ENCODE results near the gene CENATAC. TPM values are rescaled to one million over a fixed set of nuclear protein-coding genes. Genes with fewer than 3 reads are reported as not detected.
A peak's percentile ranks its signal among the peaks of the same experiment; 100 is the strongest.
"Not testable (repeated sequence)": the region's sequence is repeated elsewhere in the genome, so short reads cannot be mapped to it uniquely, and the experiment has no call there.

Gene CENATAC
- total RNA-seq, 1 experiment from 2014 or later = 18.0 TPM

GRCh38 chr11:119014209-119014924 is 16.4 kb downstream of the CENATAC start:
- peak; percentile 12 for DNase-seq
- Histone ChIP-seq H3K4me3 (ENCODE audit: insufficient read depth, low read depth, low read length) (no peak overlapping the region), H3K27me3 (ENCODE audit: control insufficient read depth, insufficient read depth, low read length) (no peaks in the 10 kb centered on the region), H3K36me3 (replicated peaks; ENCODE audit: control insufficient read depth, insufficient read depth, low read length) (peaks cover 46% of the 10 kb centered on the region)

- DNase-seq = peak; percentile 45
- Histone ChIP-seq H3K36me3 (replicated peaks; ENCODE audit: control insufficient read depth, insufficient read depth, low read length) (peaks cover 47% of the 10 kb centered on the region), H3K4me3 (ENCODE audit: insufficient read depth, low read depth, low read length) (no peak overlapping the region)
Observed at GRCh38 chr11:119015054-119015611, 17.2 kb downstream of the CENATAC start.

GRCh38 chr11:119016216-119017009 is 18.5 kb downstream of the CENATAC start:
- no peak overlapping the region for H3K4me3 ChIP-seq (ENCODE audit: insufficient read depth, low read depth, low read length)
- H3K36me3 ChIP-seq (replicated peaks; ENCODE audit: control insufficient read depth, insufficient read depth, low read length) = peaks cover 45% of the 10 kb centered on the region
- DNase-seq = peak; percentile 16
- H3K27me3 ChIP-seq (ENCODE audit: control insufficient read depth, insufficient read depth, low read length) = no peaks in the 10 kb centered on the region

More at GRCh38 chr11:119015054-119015611, 17.2 kb downstream of the CENATAC start:
- H3K27me3 ChIP-seq (ENCODE audit: control insufficient read depth, insufficient read depth, low read length) = no peaks in the 10 kb centered on the region

- H3K27me3 ChIP-seq (ENCODE audit: control insufficient read depth, insufficient read depth, low read length); DNase-seq: not testable (repeated sequence)
- peak overlapping the region; percentile 75 for H3K4me3 ChIP-seq (ENCODE audit: insufficient read depth, low read depth, low read length)
- H3K36me3 ChIP-seq (replicated peaks; ENCODE audit: control insufficient read depth, insufficient read depth, low read length) = peaks cover 41% of the 10 kb centered on the region
Observed at GRCh38 chr11:119017377-119017776, 19.4 kb downstream of the CENATAC start.

GRCh38 chr11:119018074-119018938 is 20.4 kb downstream of the CENATAC start, which contains the start of the genes RPS25 and TRAPPC4:
TSS of gene RPS25 (minus strand) at chr11:119018343. CDS start at chr11:119018284, 59 bp downstream.
TSS of gene TRAPPC4 (plus strand) at chr11:119018766. CDS start at chr11:119018796, 30 bp downstream.
- Histone ChIP-seq H3K36me3 (replicated peaks; ENCODE audit: control insufficient read depth, insufficient read depth, low read length) (peaks cover 41% of the 10 kb centered on the region), H3K27me3 (ENCODE audit: control insufficient read depth, insufficient read depth, low read length) (no peaks in the 10 kb centered on the region), H3K4me3 (ENCODE audit: insufficient read depth, low read depth, low read length) (peak within 1 kb of the TSS; percentile 75)
- peak; percentile 95 for DNase-seq

- no peaks in the 10 kb centered on the region for H3K27me3 ChIP-seq (ENCODE audit: control insufficient read depth, insufficient read depth, low read length)
- peaks cover 47% of the 10 kb centered on the region for H3K36me3 ChIP-seq (replicated peaks; ENCODE audit: control insufficient read depth, insufficient read depth, low read length)
- peak; percentile 15 for DNase-seq
- H3K4me3 ChIP-seq (ENCODE audit: insufficient read depth, low read depth, low read length) = no peak overlapping the region
Observed at GRCh38 chr11:119019996-119020395, 22.1 kb downstream of the CENATAC start.

GRCh38 chr11:119021631-119022030 is 23.7 kb downstream of the CENATAC start:
- no peak overlapping the region for H3K4me3 ChIP-seq (ENCODE audit: insufficient read depth, low read depth, low read length)
- no peaks in the 10 kb centered on the region for H3K27me3 ChIP-seq (ENCODE audit: control insufficient read depth, insufficient read depth, low read length)
- DNase-seq = no peak
- peaks cover 41% of the 10 kb centered on the region for H3K36me3 ChIP-seq (replicated peaks; ENCODE audit: control insufficient read depth, insufficient read depth, low read length)

- no peak for DNase-seq
- H3K27me3 ChIP-seq (ENCODE audit: control insufficient read depth, insufficient read depth, low read length) = no peaks in the 10 kb centered on the region
- H3K4me3 ChIP-seq (ENCODE audit: insufficient read depth, low read depth, low read length) = no peak overlapping the region
- peaks cover 56% of the 10 kb centered on the region for H3K36me3 ChIP-seq (replicated peaks; ENCODE audit: control insufficient read depth, insufficient read depth, low read length)
Observed at GRCh38 chr11:119023741-119024140, 25.8 kb downstream of the CENATAC start.

GRCh38 chr11:119024430-119025098 is 26.6 kb downstream of the CENATAC start:
- peak; percentile 22 for DNase-seq
- H3K4me3 ChIP-seq (ENCODE audit: insufficient read depth, low read depth, low read length) = no peak overlapping the region
- H3K36me3 ChIP-seq (replicated peaks; ENCODE audit: control insufficient read depth, insufficient read depth, low read length) = peaks cover 61% of the 10 kb centered on the region
- no peaks in the 10 kb centered on the region for H3K27me3 ChIP-seq (ENCODE audit: control insufficient read depth, insufficient read depth, low read length)

- Histone ChIP-seq H3K27me3 (ENCODE audit: control insufficient read depth, insufficient read depth, low read length) (no peaks in the 10 kb centered on the region), H3K36me3 (replicated peaks; ENCODE audit: control insufficient read depth, insufficient read depth, low read length) (peaks cover 59% of the 10 kb centered on the region), H3K4me3 (ENCODE audit: insufficient read depth, low read depth, low read length) (no peak overlapping the region)
- peak; percentile 26 for DNase-seq
Observed at GRCh38 chr11:119025099-119025473, 27.1 kb downstream of the CENATAC start.

- peaks cover 57% of the 10 kb centered on the region for H3K36me3 ChIP-seq (replicated peaks; ENCODE audit: control insufficient read depth, insufficient read depth, low read length)
- no peaks in the 10 kb centered on the region for H3K27me3 ChIP-seq (ENCODE audit: control insufficient read depth, insufficient read depth, low read length)
- no peak overlapping the region for H3K4me3 ChIP-seq (ENCODE audit: insufficient read depth, low read depth, low read length)
- no peak for DNase-seq
Observed at GRCh38 chr11:119025541-119025940, 27.6 kb downstream of the CENATAC start.

GRCh38 chr11:119025978-119026766 is 28.2 kb downstream of the CENATAC start:
- Histone ChIP-seq H3K36me3 (replicated peaks; ENCODE audit: control insufficient read depth, insufficient read depth, low read length) (peaks cover 56% of the 10 kb centered on the region), H3K4me3 (ENCODE audit: insufficient read depth, low read depth, low read length) (no peak overlapping the region), H3K27me3 (ENCODE audit: control insufficient read depth, insufficient read depth, low read length) (no peaks in the 10 kb centered on the region)
- peak; percentile 10 for DNase-seq

GRCh38 chr11:119026970-119027369 is 29.0 kb downstream of the CENATAC start:
- Histone ChIP-seq H3K36me3 (replicated peaks; ENCODE audit: control insufficient read depth, insufficient read depth, low read length) (peaks cover 53% of the 10 kb centered on the region), H3K4me3 (ENCODE audit: insufficient read depth, low read depth, low read length) (no peak overlapping the region)

More at GRCh38 chr11:119026970-119027369, 29.0 kb downstream of the CENATAC start:
- DNase-seq = peak; percentile 13
- no peaks in the 10 kb centered on the region for H3K27me3 ChIP-seq (ENCODE audit: control insufficient read depth, insufficient read depth, low read length)

Measured in H7 (cell line).